Measurements from ENCODE around the gene STOX2.

DNA sequence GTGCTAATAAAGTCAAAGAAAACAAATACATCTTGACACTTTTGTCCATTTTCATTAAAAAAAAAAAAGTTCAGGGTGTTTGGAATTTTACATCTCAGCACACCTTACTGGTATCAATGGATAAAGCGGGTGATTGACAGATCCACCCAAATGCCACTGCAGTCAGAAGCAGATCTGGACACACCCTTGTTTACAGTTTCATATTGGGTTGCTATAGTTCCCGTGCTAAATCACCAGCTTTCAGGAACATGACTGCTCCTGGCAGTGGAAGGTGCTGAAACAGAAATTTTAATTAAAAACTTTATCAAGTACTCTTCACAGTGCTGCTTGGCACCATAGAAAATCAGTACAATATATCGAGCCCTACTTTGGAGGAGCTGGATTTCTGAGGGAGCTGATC lies 116.3 kb downstream of the STOX2 start:
- no peak for TF ChIP-seq RXRA (IDR thresholded peaks at IDR 0.05; ENCODE audit: borderline replicate concordance, low read depth)
- TF ChIP-seq ELF1 (IDR thresholded peaks at IDR 0.05) = no peak
- TF ChIP-seq, protein P1, sequence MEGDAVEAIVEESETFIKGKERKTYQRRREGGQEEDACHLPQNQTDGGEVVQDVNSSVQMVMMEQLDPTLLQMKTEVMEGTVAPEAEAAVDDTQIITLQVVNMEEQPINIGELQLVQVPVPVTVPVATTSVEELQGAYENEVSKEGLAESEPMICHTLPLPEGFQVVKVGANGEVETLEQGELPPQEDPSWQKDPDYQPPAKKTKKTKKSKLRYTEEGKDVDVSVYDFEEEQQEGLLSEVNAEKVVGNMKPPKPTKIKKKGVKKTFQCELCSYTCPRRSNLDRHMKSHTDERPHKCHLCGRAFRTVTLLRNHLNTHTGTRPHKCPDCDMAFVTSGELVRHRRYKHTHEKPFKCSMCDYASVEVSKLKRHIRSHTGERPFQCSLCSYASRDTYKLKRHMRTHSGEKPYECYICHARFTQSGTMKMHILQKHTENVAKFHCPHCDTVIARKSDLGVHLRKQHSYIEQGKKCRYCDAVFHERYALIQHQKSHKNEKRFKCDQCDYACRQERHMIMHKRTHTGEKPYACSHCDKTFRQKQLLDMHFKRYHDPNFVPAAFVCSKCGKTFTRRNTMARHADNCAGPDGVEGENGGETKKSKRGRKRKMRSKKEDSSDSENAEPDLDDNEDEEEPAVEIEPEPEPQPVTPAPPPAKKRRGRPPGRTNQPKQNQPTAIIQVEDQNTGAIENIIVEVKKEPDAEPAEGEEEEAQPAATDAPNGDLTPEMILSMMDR (IDR thresholded peaks at IDR 0.05) = no peak
- no peak for TF ChIP-seq JUND (IDR thresholded peaks at IDR 0.05)
- no peak for TF ChIP-seq RAD21 (IDR thresholded peaks at IDR 0.05; ENCODE audit: low read length)
- TF ChIP-seq EP300 (IDR thresholded peaks at IDR 0.05; ENCODE audit: borderline replicate concordance in 1 of 2, low read depth in 1 of 2, low read length in 1 of 2) = no peak
- TF ChIP-seq, protein P2, sequence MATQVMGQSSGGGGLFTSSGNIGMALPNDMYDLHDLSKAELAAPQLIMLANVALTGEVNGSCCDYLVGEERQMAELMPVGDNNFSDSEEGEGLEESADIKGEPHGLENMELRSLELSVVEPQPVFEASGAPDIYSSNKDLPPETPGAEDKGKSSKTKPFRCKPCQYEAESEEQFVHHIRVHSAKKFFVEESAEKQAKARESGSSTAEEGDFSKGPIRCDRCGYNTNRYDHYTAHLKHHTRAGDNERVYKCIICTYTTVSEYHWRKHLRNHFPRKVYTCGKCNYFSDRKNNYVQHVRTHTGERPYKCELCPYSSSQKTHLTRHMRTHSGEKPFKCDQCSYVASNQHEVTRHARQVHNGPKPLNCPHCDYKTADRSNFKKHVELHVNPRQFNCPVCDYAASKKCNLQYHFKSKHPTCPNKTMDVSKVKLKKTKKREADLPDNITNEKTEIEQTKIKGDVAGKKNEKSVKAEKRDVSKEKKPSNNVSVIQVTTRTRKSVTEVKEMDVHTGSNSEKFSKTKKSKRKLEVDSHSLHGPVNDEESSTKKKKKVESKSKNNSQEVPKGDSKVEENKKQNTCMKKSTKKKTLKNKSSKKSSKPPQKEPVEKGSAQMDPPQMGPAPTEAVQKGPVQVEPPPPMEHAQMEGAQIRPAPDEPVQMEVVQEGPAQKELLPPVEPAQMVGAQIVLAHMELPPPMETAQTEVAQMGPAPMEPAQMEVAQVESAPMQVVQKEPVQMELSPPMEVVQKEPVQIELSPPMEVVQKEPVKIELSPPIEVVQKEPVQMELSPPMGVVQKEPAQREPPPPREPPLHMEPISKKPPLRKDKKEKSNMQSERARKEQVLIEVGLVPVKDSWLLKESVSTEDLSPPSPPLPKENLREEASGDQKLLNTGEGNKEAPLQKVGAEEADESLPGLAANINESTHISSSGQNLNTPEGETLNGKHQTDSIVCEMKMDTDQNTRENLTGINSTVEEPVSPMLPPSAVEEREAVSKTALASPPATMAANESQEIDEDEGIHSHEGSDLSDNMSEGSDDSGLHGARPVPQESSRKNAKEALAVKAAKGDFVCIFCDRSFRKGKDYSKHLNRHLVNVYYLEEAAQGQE (IDR thresholded peaks at IDR 0.05; ENCODE audit: low read depth, low read length) = no peak
- TF ChIP-seq, protein P3, sequence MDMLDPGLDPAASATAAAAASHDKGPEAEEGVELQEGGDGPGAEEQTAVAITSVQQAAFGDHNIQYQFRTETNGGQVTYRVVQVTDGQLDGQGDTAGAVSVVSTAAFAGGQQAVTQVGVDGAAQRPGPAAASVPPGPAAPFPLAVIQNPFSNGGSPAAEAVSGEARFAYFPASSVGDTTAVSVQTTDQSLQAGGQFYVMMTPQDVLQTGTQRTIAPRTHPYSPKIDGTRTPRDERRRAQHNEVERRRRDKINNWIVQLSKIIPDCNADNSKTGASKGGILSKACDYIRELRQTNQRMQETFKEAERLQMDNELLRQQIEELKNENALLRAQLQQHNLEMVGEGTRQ (IDR thresholded peaks at IDR 0.05; ENCODE audit: borderline replicate concordance, low read depth, low read length) = no peak
- TF ChIP-seq SMC3 (IDR thresholded peaks at IDR 0.05; ENCODE audit: low read depth, low read length) = no peak
- TF ChIP-seq TCF12 (IDR thresholded peaks at IDR 0.05) = no peak
- TF ChIP-seq SIN3A (IDR thresholded peaks at IDR 0.05; ENCODE audit: borderline replicate concordance, low read depth, low read length) = no peak
- no peak for TF ChIP-seq FOSL2 (IDR thresholded peaks at IDR 0.05; ENCODE audit: borderline replicate concordance, low read depth)
- TF ChIP-seq GABPA (IDR thresholded peaks at IDR 0.05; ENCODE audit: low read depth) = no peak

All from SK-N-SH (cell line).